Thyroid gland (tissue), 4 donors: ENCODE data around the gene IL22RA1. TPM values are rescaled to one million over a fixed set of nuclear protein-coding genes. Genes with fewer than 3 reads are reported as not detected.

Source experiments
- DNase-seq, 2 donors: peaks; one replicate each; pipeline ENCODE4 v3.0.0-alpha.2; 2019
- H3K27ac ChIP-seq, 3 donors: fragments of 200-600 bp; sonication (generic); 1 replicate in 2 of 3; 2 replicates in 1 of 3; pipeline ENCODE4 v1.5.1; 2016 to 2019; ENCODE audit warnings: mild to moderate bottlenecking in 1 of 3, moderate library complexity in 1 of 3
- H3K27me3 ChIP-seq: fragments of 200-600 bp; sonication (generic); one replicate; pipeline ENCODE4 v1.5.1; 2019
- H3K36me3 ChIP-seq, 2 donors: fragments of 200-600 bp; sonication (generic); one replicate each; pipeline ENCODE4 v1.5.1; 2016 to 2019
- H3K4me1 ChIP-seq, 2 donors: fragments of 200-600 bp; sonication (generic); one replicate each; pipeline ENCODE4 v1.5.1; 2017 to 2019
- H3K4me3 ChIP-seq, 3 donors: fragments of 200-600 bp; sonication (generic); replicated peaks in 1 of 3; 1 replicate in 2 of 3; 2 replicates in 1 of 3; pipeline ENCODE4 v1.5.1; 2016; ENCODE audit warnings: mild to moderate bottlenecking in 1 of 3
- H3K9me3 ChIP-seq: fragments of 200-600 bp; sonication (generic); one replicate; pipeline ENCODE4 v1.5.1; 2017
- POLR2A ChIP-seq, 2 donors: fragments of 450-650 bp; IDR thresholded peaks; one replicate each; pipeline ENCODE4 v1.6.1; 2017; ENCODE audit warnings: antibody characterized with exemption in 2 of 2, mild to moderate bottlenecking in 2 of 2, moderate library complexity in 1 of 2
- WGBS, 2 donors: methylation state at CpG; one replicate each; pipeline ENCODE4 v1.1.5; 2017; 5-methylcytosine and 5-hydroxymethylcytosine counted together
- intact Hi-C: fragments of 100-400 bp; cut with DNase I; formaldehyde crosslinking; loops from one replicate; pipeline ENCODE4 v1.15.1; 2023
- total RNA-seq, 4 donors: library from RNA; depleted of rRNA; stranded (reverse); fragments of >200 nt; gene quantifications; one replicate each; pipeline ENCODE4 v1.2.3, GENCODE V29; 2016
- TF ChIP-seq, protein P1 (sequence below), 6 experiments: fragments of 200-600 bp in 3 of 6; fragments of 450-650 bp in 3 of 6; sonication (generic) in 3 of 6; IDR thresholded peaks; one replicate each; pipeline ENCODE4 v1.5.1; 2016 to 2019; ENCODE audit warnings: antibody characterized with exemption in 6 of 6, mild to moderate bottlenecking in 2 of 6, inconsistent platforms in 1 of 6, moderate library complexity in 1 of 6

The IL22RA1 gene
- total RNA-seq, 4 donors from 2014 or later = 1.1 TPM; not detected in 3

GRCh38 chr1:24109686-24110475, 33.1 kb downstream of the IL22RA1 start:
- no peak overlapping the region for H3K27ac ChIP-seq
- no peak overlapping the region for H3K4me3 ChIP-seq
- no peaks in the 10 kb centered on the region for H3K9me3 ChIP-seq
- WGBS, 2 donors = 90 to 91% methylated on average over 13 to 14 of the region's 15 CpGs
- H3K27me3 ChIP-seq = no peaks in the 10 kb centered on the region
- peaks cover 5 to 26% of the 10 kb centered on the region in 2 donors for H3K4me1 ChIP-seq
- no peak for TF ChIP-seq POLR2A (IDR thresholded peaks at IDR 0.05)
- TF ChIP-seq, protein P1, sequence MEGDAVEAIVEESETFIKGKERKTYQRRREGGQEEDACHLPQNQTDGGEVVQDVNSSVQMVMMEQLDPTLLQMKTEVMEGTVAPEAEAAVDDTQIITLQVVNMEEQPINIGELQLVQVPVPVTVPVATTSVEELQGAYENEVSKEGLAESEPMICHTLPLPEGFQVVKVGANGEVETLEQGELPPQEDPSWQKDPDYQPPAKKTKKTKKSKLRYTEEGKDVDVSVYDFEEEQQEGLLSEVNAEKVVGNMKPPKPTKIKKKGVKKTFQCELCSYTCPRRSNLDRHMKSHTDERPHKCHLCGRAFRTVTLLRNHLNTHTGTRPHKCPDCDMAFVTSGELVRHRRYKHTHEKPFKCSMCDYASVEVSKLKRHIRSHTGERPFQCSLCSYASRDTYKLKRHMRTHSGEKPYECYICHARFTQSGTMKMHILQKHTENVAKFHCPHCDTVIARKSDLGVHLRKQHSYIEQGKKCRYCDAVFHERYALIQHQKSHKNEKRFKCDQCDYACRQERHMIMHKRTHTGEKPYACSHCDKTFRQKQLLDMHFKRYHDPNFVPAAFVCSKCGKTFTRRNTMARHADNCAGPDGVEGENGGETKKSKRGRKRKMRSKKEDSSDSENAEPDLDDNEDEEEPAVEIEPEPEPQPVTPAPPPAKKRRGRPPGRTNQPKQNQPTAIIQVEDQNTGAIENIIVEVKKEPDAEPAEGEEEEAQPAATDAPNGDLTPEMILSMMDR (IDR thresholded peaks at IDR 0.05) = no peak
- intact Hi-C loops = no loop called here
- H3K36me3 ChIP-seq = no peaks in the 10 kb centered on the region
- no peak for DNase-seq

- no peak for DNase-seq
- Histone ChIP-seq H3K27me3 (no peaks in the 10 kb centered on the region), H3K36me3 (no peaks in the 10 kb centered on the region), H3K27ac (no peak overlapping the region), H3K4me1 (peaks cover 5 to 26% of the 10 kb centered on the region in 2 donors), H3K9me3 (no peaks in the 10 kb centered on the region), H3K4me3 (no peak overlapping the region)
- intact Hi-C loops = no loop called here
- TF ChIP-seq, protein P1 (IDR thresholded peaks at IDR 0.05) = no peak
- TF ChIP-seq POLR2A (IDR thresholded peaks at IDR 0.05) = no peak
- WGBS, 2 donors = 79 to 92% methylated on average over 1 of the region's 1 CpG
Measured at GRCh38 chr1:24109166-24109483, 33.8 kb downstream of the IL22RA1 start.

DNA sequence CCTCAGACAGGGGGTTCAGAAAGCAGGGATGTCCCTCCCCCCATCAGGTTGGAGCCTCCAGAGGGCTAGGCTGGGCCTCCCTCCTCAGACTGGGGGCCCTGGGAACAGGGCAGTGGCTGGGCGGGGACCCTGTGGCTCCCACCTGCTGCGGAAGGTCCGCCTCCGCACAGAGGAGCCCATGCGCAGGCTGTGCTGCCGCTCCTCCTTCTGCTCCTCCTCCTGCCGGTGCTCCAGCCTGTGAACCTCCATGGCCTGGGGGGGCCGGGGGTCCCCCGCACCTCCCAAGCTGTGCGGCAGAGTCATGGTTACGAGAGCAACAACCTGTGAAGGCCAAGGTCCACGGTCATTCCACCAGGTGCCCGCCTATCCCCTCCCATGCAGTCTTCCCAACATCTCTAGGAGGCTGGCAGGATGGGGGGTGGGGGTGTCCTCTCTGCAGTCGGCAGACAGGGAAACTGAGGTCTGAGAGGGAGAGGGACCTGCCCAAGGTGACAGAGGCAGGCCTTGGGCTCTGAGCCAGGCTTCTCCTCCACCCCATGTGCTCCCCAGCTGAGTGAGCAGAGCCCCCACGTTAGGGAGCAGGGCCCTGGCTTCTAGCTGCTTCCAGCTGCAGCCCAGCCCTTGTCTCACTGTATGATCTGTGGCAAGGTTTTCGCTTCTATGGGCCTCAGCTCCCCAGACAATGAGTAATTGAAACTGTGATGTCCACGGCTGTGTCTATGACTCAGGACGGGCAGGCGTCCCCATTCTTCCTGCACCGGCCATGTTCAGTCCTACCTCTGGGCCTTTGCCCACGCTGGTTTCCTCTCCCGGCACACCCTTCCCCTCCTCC, 34.4 kb downstream of the IL22RA1 start:
- 81 to 92% methylated on average over 14 to 16 of the region's 22 CpGs for WGBS, 2 donors
- intact Hi-C loops = no loop called here

GRCh38 chr1:24107462-24108138, 35.3 kb downstream of the IL22RA1 start:
- 83 to 89% methylated on average over 8 to 17 of the region's 18 CpGs for WGBS, 2 donors
- Histone ChIP-seq H3K36me3 (no peaks in the 10 kb centered on the region), H3K9me3 (no peaks in the 10 kb centered on the region), H3K4me3 (no peak overlapping the region), H3K27me3 (no peaks in the 10 kb centered on the region), H3K4me1 (peaks cover 5 to 29% of the 10 kb centered on the region in 2 donors), H3K27ac (no peak overlapping the region)
- TF ChIP-seq, protein P1 (IDR thresholded peaks at IDR 0.05) = no peak
- no peak for TF ChIP-seq POLR2A (IDR thresholded peaks at IDR 0.05)
- intact Hi-C loops = no loop called here
- no peak for DNase-seq

More for the DNA sequence above, 34.4 kb downstream of the IL22RA1 start:
- no peak overlapping the region for H3K27ac ChIP-seq
- DNase-seq = no peak
- no peak overlapping the region for H3K4me3 ChIP-seq
- TF ChIP-seq, protein P1 (IDR thresholded peaks at IDR 0.05) = no peak
- TF ChIP-seq POLR2A (IDR thresholded peaks at IDR 0.05) = no peak
- H3K36me3 ChIP-seq = no peaks in the 10 kb centered on the region
- H3K27me3 ChIP-seq = no peaks in the 10 kb centered on the region
- peaks cover 5 to 26% of the 10 kb centered on the region in 2 donors for H3K4me1 ChIP-seq
- H3K9me3 ChIP-seq = no peaks in the 10 kb centered on the region
